H1 (cell line): ENCODE results near the gene RMP24.

ENCODE experiments used
- CTCF ChIA-PET: fragments of 300-600 bp; sonication (Branson Sonifier 250); formaldehyde crosslinking; loops from one replicate; lab custom pipeline; 2021; ENCODE audit not compliant: partially characterized antibody; lab: Charles Lee
- POLR2A ChIA-PET: fragments of 300-600 bp; sonication (Branson Sonifier 250); formaldehyde crosslinking; loops from one replicate; lab custom pipeline; 2021; ENCODE audit warnings: inconsistent platforms; ENCODE audit not compliant: partially characterized antibody; lab: Charles Lee
- DNase-seq, 2 experiments: peaks; one replicate each; pipeline versions ENCODE4 v3.0.0 to v3.0.0-alpha.2; 2010 to 2022; ENCODE audit warnings: low spot score in 2 of 2, low read depth in 1 of 2, mixed read lengths in 1 of 2
- FAIRE-seq: peaks from 2 replicates; lab custom pipeline; 2011; peaks lifted over from hg19 to GRCh38; lab: Jason Lieb, UNC
- H2AFZ ChIP-seq: 2 replicates; pipeline ENCODE4 v1.8.1; 2012; ENCODE audit warnings: low read length, inconsistent platforms
- H2AK5ac ChIP-seq: 2 replicates; pipeline ENCODE4 v1.6.1; 2013; ENCODE audit warnings: low read depth, low read length
- H2BK120ac ChIP-seq: replicated peaks from 2 replicates; pipeline ENCODE3; 2013; ENCODE audit warnings: low read depth, low read length, inconsistent platforms
- H2BK12ac ChIP-seq: 2 replicates; pipeline ENCODE4 v1.6.1; 2013; ENCODE audit warnings: low read depth, low read length
- H2BK15ac ChIP-seq: 2 replicates; pipeline ENCODE4 v1.6.1; 2013; ENCODE audit warnings: low read length
- H2BK20ac ChIP-seq: 2 replicates; pipeline ENCODE4 v1.6.1; 2013; ENCODE audit warnings: low read length
- H2BK5ac ChIP-seq: 2 replicates; pipeline ENCODE4 v1.6.1; 2013; ENCODE audit warnings: low read depth, low read length
- H3K14ac ChIP-seq: 2 replicates; pipeline ENCODE4 v1.6.1; 2013; ENCODE audit warnings: inconsistent platforms; ENCODE audit not compliant: insufficient read length
- H3K18ac ChIP-seq: 2 replicates; pipeline ENCODE4 v1.6.1; 2013; ENCODE audit warnings: low read length; ENCODE audit errors: extremely low read depth
- H3K23ac ChIP-seq: 2 replicates; pipeline ENCODE4 v1.6.1; 2013; ENCODE audit warnings: inconsistent platforms; ENCODE audit not compliant: insufficient read length
- H3K23me2 ChIP-seq: 2 replicates; pipeline ENCODE4 v1.6.1; 2013; ENCODE audit warnings: low read depth, low read length
- H3K27ac ChIP-seq: 2 replicates; pipeline ENCODE4 v1.6.1; 2011; ENCODE audit warnings: low read depth, low read length, inconsistent platforms
- H3K27me3 ChIP-seq, 4 experiments: replicated peaks in 1 of 4; 1 replicate in 1 of 4; 2 replicates in 3 of 4; pipeline versions ENCODE4 v1.6.1 to v1.8.1; 2011 to 2013; ENCODE audit warnings: low read length in 3 of 4, mild to moderate bottlenecking in 3 of 4, inconsistent platforms in 2 of 4, mixed read lengths in 2 of 4, moderate library complexity in 1 of 4; ENCODE audit not compliant: control insufficient read depth in 3 of 4, insufficient read depth in 3 of 4; ENCODE audit errors: extremely low read depth in 1 of 4
- H3K36me3 ChIP-seq, 4 experiments: 2 replicates each; pipeline versions ENCODE4 v1.6.1 to v1.8.1; 2011 to 2013; ENCODE audit warnings: mild to moderate bottlenecking in 4 of 4, low read length in 3 of 4, moderate library complexity in 2 of 4, control low read depth in 1 of 4, inconsistent platforms in 1 of 4; ENCODE audit not compliant: insufficient read depth in 4 of 4, control insufficient read depth in 2 of 4
- H3K4ac ChIP-seq: replicated peaks from 2 replicates; pipeline ENCODE3; 2013; ENCODE audit warnings: low read length, low read depth, mixed read lengths, inconsistent platforms; ENCODE audit not compliant: insufficient read length
- H3K4me1 ChIP-seq, 4 experiments: replicated peaks in 1 of 4; 1 replicate in 1 of 4; 2 replicates in 3 of 4; pipeline versions ENCODE4 v1.6.1 to v1.8.1; 2011 to 2013; ENCODE audit warnings: low read length in 3 of 4, inconsistent platforms in 2 of 4, mixed read lengths in 1 of 4; ENCODE audit not compliant: insufficient read depth in 4 of 4, control insufficient read depth in 3 of 4
- H3K4me2 ChIP-seq, 2 experiments: 2 replicates each; pipeline versions ENCODE4 v1.6.1 to v1.8.1; 2011 to 2013; ENCODE audit warnings: low read depth in 2 of 2, low read length in 2 of 2, control low read depth in 1 of 2, inconsistent platforms in 1 of 2, mild to moderate bottlenecking in 1 of 2; ENCODE audit not compliant: insufficient read depth in 1 of 2
- H3K4me3 ChIP-seq, 4 experiments: fragments of 200-600, 300-600 bp in 1 of 4; sonication (generic), shearing (Covaris generic), sonication (Bioruptor Twin) in 1 of 4; 2 replicates each; pipeline versions ENCODE4 v1.5.1 to v1.8.1; 2011 to 2016; ENCODE audit warnings: low read length in 4 of 4, low read depth in 3 of 4, control low read depth in 2 of 4, inconsistent platforms in 2 of 4, mild to moderate bottlenecking in 2 of 4, mixed read lengths in 1 of 4, moderate library complexity in 1 of 4; ENCODE audit not compliant: insufficient read depth in 2 of 4; ENCODE audit errors: extremely low read depth in 1 of 4
- H3K56ac ChIP-seq: replicated peaks from 2 replicates; pipeline ENCODE3; 2013; ENCODE audit warnings: low read depth, mild to moderate bottlenecking, mixed read lengths, low read length, inconsistent platforms; ENCODE audit not compliant: insufficient read length
- H3K79me1 ChIP-seq: 2 replicates; pipeline ENCODE4 v1.6.1; 2013; ENCODE audit warnings: low read depth, low read length, control low read depth
- H3K79me2 ChIP-seq, 2 experiments: 2 replicates each; pipeline versions ENCODE4 v1.6.1 to v1.8.1; 2012 to 2013; ENCODE audit warnings: low read length in 2 of 2, mild to moderate bottlenecking in 2 of 2, inconsistent platforms in 1 of 2; ENCODE audit not compliant: insufficient read depth in 2 of 2, control insufficient read depth in 1 of 2
- H3K9ac ChIP-seq, 4 experiments: replicated peaks in 1 of 4; 1 replicate in 1 of 4; 2 replicates in 3 of 4; pipeline versions ENCODE4 v1.6.1 to v1.8.1; 2011 to 2013; ENCODE audit warnings: low read depth in 3 of 4, low read length in 3 of 4, control low read depth in 2 of 4, mild to moderate bottlenecking in 2 of 4, moderate library complexity in 2 of 4, inconsistent platforms in 1 of 4; ENCODE audit errors: extremely low read depth in 1 of 4
- H3K9me3 ChIP-seq, 2 experiments: 2 replicates each; pipeline versions ENCODE4 v1.6.1 to v1.8.1; 2012 to 2013; ENCODE audit warnings: mild to moderate bottlenecking in 2 of 2, moderate library complexity in 2 of 2, control low read depth in 1 of 2, inconsistent platforms in 1 of 2, low read depth in 1 of 2, low read length in 1 of 2, mixed read lengths in 1 of 2; ENCODE audit not compliant: insufficient read depth in 2 of 2
- H4K20me1 ChIP-seq, 2 experiments: replicated peaks in 1 of 2; 2 replicates each; pipeline versions ENCODE3 to v1.8.1; 2011 to 2013; ENCODE audit warnings: inconsistent platforms in 2 of 2, low read length in 2 of 2, mild to moderate bottlenecking in 1 of 2; ENCODE audit not compliant: insufficient read depth in 2 of 2, control insufficient read depth in 1 of 2
- H4K5ac ChIP-seq: 2 replicates; pipeline ENCODE4 v1.6.1; 2013; ENCODE audit warnings: low read length, low read depth, mixed read lengths, inconsistent platforms; ENCODE audit not compliant: insufficient read length
- H4K8ac ChIP-seq: 2 replicates; pipeline ENCODE4 v1.8.0; 2013; ENCODE audit warnings: mild to moderate bottlenecking, moderate library complexity, low read length, inconsistent platforms; ENCODE audit not compliant: insufficient read depth; ENCODE audit errors: extremely low read depth
- H4K91ac ChIP-seq: replicated peaks from 2 replicates; pipeline ENCODE3; 2013; ENCODE audit warnings: low read length, mixed read lengths, inconsistent platforms; ENCODE audit not compliant: insufficient read length
- ASH2L ChIP-seq: fragments of 200-600, 300-600 bp; sonication (generic); IDR thresholded peaks from one replicate; pipeline ENCODE4 v1.7.1; 2017; ENCODE audit warnings: low read length
- BRCA1 ChIP-seq: IDR thresholded peaks from 2 replicates; pipeline ENCODE4 v1.6.1; 2012; ENCODE audit warnings: low read depth, low read length, improper control_type of control experiment
- CEBPB ChIP-seq: IDR thresholded peaks from 2 replicates; pipeline ENCODE4 v1.6.1; 2012; ENCODE audit warnings: low read depth, low read length
- CHD2 ChIP-seq: IDR thresholded peaks from 2 replicates; pipeline ENCODE4 v1.6.1; 2012; ENCODE audit warnings: low read length, improper control_type of control experiment
- CTBP2 ChIP-seq: IDR thresholded peaks from 2 replicates; pipeline ENCODE4 v1.7.0; 2011; ENCODE audit warnings: borderline replicate concordance, mild to moderate bottlenecking, moderate library complexity, mixed read lengths, low read length; ENCODE audit not compliant: insufficient read depth, insufficient read length
- EP300 ChIP-seq, 2 experiments: IDR thresholded peaks; 1 replicate in 1 of 2; 2 replicates in 1 of 2; pipeline ENCODE4 v1.6.1; 2011 to 2012; ENCODE audit warnings: low read depth in 2 of 2, low read length in 2 of 2, mild to moderate bottlenecking in 2 of 2, borderline replicate concordance in 1 of 2, inconsistent platforms in 1 of 2, moderate library complexity in 1 of 2
- NANOG ChIP-seq: IDR thresholded peaks from 2 replicates; pipeline ENCODE4 v1.6.1; 2011; ENCODE audit warnings: low read length, low read depth, mild to moderate bottlenecking, inconsistent platforms; ENCODE audit not compliant: insufficient read depth, poor library complexity, severe bottlenecking
- PHF8 ChIP-seq: fragments of 200-600 bp; sonication (generic); conservative IDR thresholded peaks from 2 replicates; pipeline ENCODE4 v1.7.1; 2012; ENCODE audit warnings: low read depth, mild to moderate bottlenecking, inconsistent platforms, low read length, moderate library complexity
- RXRA ChIP-seq: IDR thresholded peaks from 2 replicates; pipeline ENCODE4 v1.6.1; 2011; ENCODE audit warnings: low read depth, mild to moderate bottlenecking, low read length, moderate library complexity; ENCODE audit not compliant: insufficient read depth
- SAP30 ChIP-seq: fragments of 300-600 bp; sonication (generic); IDR thresholded peaks from 2 replicates; pipeline ENCODE4 v1.7.1; 2012; ENCODE audit warnings: low read length, moderate library complexity, mild to moderate bottlenecking, inconsistent platforms; ENCODE audit not compliant: insufficient read depth, insufficient replicate concordance
- SP4 ChIP-seq: IDR thresholded peaks from 2 replicates; pipeline ENCODE4 v1.6.1; 2012; ENCODE audit warnings: low read length, inconsistent platforms
- TAF1 ChIP-seq: IDR thresholded peaks from 2 replicates; pipeline ENCODE4 v1.6.1; 2011; ENCODE audit warnings: mild to moderate bottlenecking, low read depth, low read length
- TAF7 ChIP-seq: optimal IDR thresholded peaks from 2 replicates; pipeline ENCODE3; 2011; ENCODE audit warnings: low read depth, mild to moderate bottlenecking, inconsistent platforms, low read length, moderate library complexity, borderline replicate concordance
- ZNF274 ChIP-seq: IDR thresholded peaks from 2 replicates; pipeline ENCODE4 v1.7.0; 2012; ENCODE audit warnings: low read length, borderline replicate concordance; ENCODE audit errors: extremely low read depth
- WGBS, 2 experiments: shearing (Covaris generic) in 1 of 2; methylation state at CpG; one replicate each; pipeline versions ENCODE4 v1.1.6 to v1.1.7; 2013 to 2015; ENCODE audit warnings: low lambda C conversion rate in 2 of 2, mixed read lengths in 2 of 2, inconsistent platforms in 1 of 2, low coverage in 1 of 2, missing lambda C conversion rate in 1 of 2; ENCODE audit not compliant: insufficient replicate concordance in 2 of 2, insufficient coverage in 1 of 2, insufficient read length in 1 of 2; ENCODE audit errors: extremely low coverage in 1 of 2, missing lambda C conversion rate in 1 of 2; 5-methylcytosine and 5-hydroxymethylcytosine counted together

RMP24 gene

DNA sequence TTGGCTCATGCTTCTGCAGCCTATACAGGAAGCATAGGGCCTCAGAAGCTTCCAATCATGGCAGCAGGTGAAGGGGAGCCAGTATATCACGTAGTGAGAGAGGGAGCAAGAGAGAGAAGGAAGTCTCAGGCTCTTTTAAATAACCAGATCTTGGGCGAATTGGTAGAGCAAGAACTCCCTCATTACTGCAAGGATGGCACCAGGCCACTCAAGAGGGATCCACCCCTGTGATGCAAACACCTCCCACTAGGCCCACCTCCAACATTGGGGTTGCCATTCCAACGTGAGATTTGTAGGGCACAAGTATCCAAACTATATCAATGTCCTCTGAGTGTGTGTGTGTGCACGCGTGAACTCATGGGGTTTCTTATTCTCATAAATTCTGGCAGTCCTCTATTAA is 37.6 kb upstream of the RMP24 start:
- Histone ChIP-seq H3K27ac (no peak overlapping the region), H4K8ac (no peak overlapping the region), H2BK15ac (no peak overlapping the region), H3K4me2 (no peak overlapping the region), H2BK120ac (no peak overlapping the region), H4K91ac (no peak overlapping the region), H3K9me3 (no peaks in the 10 kb centered on the region), H4K5ac (no peak overlapping the region), H2BK5ac (no peak overlapping the region), H3K27me3 (no peaks in the 10 kb centered on the region), H3K79me1 (no peaks in the 10 kb centered on the region; the same call in none of the 2 replicates), H3K4me3 (no peak overlapping the region), H2AFZ (no peak overlapping the region), H2AK5ac (no peak overlapping the region), H4K20me1 (no peaks in the 10 kb centered on the region), H3K14ac (no peak overlapping the region), H3K79me2 (no peaks in the 10 kb centered on the region; a peak in 1 of 4 replicates), H3K4me1 (peaks cover 0 to 9% (median 5%) of the 10 kb centered on the region in 4 experiments; a peak in 5 of 7 replicates), H3K56ac (no peak overlapping the region), H3K9ac (no peak overlapping the region), H3K18ac (no peak overlapping the region), H3K23me2 (no peaks in the 10 kb centered on the region), H2BK20ac (no peak overlapping the region), H3K36me3 (peaks cover 0 to 35% (median 11%) of the 10 kb centered on the region in 4 experiments; a peak in 5 of 8 replicates), H2BK12ac (no peak overlapping the region), H3K23ac (no peak overlapping the region), H3K4ac (no peak overlapping the region)
- 85% methylated on average over 5 of the region's 5 CpGs; no CpG with 5 or more reads in 1 of the 2 experiments for WGBS, 2 experiments
- no peak for DNase-seq
- CTCF ChIA-PET: no interaction called here
- no peak for TF ChIP-seq SP4
- TF ChIP-seq EP300 (IDR thresholded peaks at IDR 0.05; ENCODE audit: borderline replicate concordance in 1 of 2, low read depth in 2 of 2, low read length in 2 of 2): no peak
- no peak for TF ChIP-seq NANOG
- no peak for TF ChIP-seq ASH2L
- TF ChIP-seq CEBPB: no peak
- no peak for TF ChIP-seq CHD2
- no peak for TF ChIP-seq RXRA
- no peak for TF ChIP-seq CTBP2
- no peak for TF ChIP-seq ZNF274
- TF ChIP-seq BRCA1: no peak
- no peak for TF ChIP-seq PHF8
- TF ChIP-seq TAF7: no peak
- TF ChIP-seq TAF1: no peak
- TF ChIP-seq SAP30: no peak
- no peak for FAIRE-seq
- POLR2A ChIA-PET: no interaction called here
